Daoy (cell line): ENCODE data around the gene ZRANB2. TPM values are rescaled to one million over a fixed set of nuclear protein-coding genes. Genes with fewer than 3 reads are reported as not detected.

Source experiments
- DNase-seq: peaks from one replicate; pipeline ENCODE4 v3.0.0-alpha.2; 2015; ENCODE audit warnings: low read depth
- total RNA-seq: library from RNA; depleted of rRNA; stranded (reverse); fragments of >200 nt; shearing (Covaris generic); gene quantifications from 2 replicates; pipeline ENCODE4 v1.2.3, GENCODE V29; 2014; rRNA removed

The ZRANB2 gene
- total RNA-seq, 1 experiment from 2014 or later: 30.5 TPM

DNA sequence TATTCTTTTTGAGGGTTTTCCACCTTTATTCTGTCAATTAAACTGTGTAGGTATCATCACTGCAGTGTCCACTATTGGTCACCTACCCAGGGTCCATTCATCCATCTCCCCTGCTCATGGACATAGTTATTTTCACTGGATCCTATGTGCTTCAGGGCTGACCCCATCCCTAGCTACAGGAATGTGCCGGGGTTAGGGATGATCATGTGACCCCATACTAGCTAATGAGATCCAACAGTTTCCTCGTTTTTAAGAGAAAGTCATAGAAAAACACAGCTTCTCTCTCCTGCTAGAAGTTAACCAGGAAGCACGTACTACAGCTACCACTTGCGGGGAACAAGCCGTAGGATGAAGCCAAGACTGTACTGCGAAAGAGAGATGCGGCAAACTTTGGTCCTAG lies 52.8 kb downstream of the ZRANB2 start:
- DNase-seq: no peak

DNA sequence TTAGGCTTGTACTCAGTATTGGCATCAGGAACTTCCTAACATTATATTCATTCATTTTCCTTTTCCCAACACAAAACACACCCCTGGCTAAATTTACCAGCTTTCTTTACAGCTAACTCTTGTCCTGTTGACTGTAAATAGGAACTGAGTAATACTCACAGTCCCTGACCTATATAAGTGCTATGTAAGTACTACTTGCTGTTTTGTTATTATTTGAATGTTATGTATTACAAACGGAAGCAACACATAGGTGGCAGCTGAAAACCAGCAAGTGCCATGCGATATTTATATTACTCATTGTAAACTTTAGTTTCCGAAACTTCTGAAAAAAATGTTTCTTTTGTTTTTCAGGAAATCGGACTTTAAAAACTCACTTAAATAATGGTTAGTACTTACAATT lies 54.7 kb downstream of the ZRANB2 start:
- no peak for DNase-seq

DNA sequence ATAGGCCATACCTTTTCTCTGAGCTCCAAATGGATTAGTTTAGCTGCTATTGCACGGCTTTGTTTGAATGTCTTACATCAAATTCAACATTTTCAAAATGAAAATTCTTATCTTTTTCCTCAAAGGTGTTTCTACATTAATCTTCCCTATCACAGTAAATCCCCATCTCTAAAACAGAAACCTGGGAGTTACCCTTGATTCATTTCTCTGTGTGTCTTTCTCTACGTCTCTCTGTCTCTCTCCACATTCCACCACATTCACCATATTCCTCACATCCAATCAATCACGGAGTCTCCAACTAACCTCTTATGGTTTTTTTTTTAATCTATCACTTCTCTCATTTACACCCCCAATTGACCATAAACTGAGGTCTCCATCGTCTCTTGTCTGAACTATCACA lies 57.3 kb downstream of the ZRANB2 start:
- DNase-seq: no peak

DNA sequence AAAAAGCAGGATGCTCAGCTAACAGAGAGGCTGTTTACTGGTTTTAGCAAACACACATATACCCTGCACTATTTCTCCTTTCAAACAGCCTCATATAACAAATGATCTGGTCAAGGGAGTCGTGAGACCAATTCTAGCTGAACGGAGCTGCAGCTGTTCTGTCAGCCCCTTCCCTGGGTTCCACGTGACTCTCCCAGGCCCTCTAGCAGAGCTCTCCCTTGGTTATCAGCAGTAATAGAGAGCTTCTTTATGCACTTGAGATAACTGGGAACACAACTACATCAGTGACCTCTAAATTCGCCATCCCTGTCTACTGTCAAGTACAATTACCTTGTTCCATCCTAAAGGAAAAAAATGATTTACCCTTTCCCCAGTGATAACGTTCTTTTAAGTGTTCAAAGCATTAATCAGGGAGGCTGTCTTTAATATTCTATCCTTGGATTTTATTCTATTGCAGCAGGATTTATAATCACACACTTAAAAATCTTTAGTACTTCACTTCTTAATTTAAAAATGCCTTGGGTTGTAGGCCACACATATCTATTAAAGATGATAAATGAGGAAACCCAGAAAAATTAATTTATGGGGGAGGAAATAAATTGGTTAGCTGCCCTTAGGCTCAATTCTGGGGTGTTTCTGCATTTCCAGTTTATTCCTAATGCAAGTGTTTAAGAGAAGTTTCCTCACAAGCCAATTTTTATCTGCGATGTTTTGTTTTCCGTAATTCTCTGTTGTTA lies 61.4 kb downstream of the ZRANB2 start:
- DNase-seq: no peak

DNA sequence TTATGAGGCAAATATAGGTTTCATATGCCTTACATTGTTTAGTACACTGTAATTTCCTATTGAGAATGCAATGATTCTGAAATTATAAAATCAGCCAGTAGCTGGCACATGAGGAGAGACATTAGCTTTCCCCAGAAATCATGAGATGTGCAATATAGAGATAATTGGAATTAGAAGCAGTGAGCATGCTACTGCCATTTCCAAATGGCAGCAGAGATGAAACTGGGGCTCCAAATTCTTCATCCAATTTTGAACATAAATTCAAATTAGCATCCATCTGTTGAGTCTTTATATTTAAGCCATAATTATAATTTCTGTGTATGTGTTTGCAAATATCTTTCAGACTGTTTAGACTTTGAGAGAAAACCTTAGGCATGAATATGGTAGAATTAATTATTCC lies 62.0 kb downstream of the ZRANB2 start:
- DNase-seq: no peak

DNA sequence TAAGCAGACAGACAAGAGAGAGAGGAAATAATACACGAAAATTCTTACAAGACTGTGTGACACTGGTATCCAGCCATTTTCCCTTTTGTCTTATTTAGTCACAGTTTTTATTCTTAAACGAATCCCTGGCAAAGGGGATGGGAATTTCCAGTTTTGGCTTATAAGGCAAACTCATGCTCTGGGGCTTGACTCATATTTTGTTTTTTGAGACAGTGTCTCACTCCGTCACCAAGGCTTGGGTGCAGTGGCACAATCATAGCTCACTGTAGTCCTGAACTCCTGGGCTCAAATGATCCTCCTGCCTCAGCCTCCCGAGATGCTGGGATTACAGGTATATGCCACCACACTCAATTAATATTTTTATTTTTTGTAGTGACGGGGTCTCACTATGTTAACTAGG lies 65.1 kb downstream of the ZRANB2 start:
- no peak for DNase-seq

DNA sequence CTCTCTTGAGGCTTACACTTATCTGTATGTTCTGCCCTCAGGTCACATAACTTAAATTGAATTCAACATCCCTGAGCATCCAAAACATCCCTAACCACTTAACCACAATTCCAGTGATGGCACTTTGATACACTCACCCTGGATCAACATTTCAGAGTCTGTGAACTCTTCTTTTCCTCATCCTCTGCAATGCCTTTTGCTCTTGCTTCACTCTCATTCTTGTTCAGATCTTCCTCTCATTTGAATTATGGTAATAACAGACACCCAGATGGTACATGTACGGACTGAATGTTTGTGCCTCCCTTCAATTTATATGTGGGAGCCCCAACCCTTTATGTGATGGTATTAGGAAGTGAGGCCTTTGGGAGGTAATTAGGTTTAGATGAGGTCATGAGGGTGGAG lies 66.7 kb downstream of the ZRANB2 start:
- no peak for DNase-seq

Other genes starting within 250 kb of the ZRANB2 start
- under 0.01 and 0.03 TPM in 2 replicates for gene PTGER3, start 33.2 kb downstream of the ZRANB2 start, total RNA-seq